GM21619 (cell line): ENCODE results near the gene MITF.

ENCODE experiments used
- ATAC-seq: cut with Tn5 transposase; IDR thresholded peaks from one replicate; pipeline ENCODE4 v1.9.1; 2021; ENCODE audit not compliant: unreplicated experiment

The MITF gene

DNA sequence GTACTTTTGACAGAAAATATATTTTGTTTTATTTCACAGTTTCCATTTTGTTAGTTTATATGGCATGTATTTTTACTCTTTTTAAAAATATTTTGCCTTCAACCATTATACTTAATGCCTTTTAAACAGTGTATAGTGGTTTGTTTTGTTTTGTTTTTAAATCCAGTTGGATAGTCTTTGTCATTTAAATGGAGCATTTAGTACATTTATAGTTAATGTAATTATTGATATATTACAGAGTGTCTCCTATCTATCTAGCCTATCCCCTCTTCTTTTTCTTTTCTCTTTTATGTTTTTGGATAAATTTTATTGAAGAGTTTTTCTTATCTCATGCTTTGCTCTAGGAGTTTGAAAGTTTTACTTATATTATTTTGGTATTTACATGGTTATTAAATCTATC lies 263.9 kb downstream of the MITF start:
- ATAC-seq = no peak

DNA sequence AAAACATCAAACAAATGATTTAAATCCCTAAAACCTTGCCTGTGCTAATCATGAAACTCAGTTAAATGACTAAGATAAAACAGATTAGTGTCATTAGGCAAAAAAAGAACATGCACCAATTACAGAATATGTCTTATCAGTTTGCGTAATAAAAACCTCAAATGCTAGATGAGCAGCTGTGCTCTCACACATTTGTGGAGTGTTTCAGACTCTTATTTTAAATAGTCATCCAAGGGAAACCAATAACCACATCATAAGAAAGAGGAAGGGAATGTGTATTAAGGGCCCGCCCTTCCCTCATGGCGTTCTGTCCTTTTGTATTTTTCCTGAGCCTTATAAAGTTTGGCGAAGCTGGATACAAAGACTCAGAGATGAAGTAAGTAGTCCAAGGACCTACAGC lies 266.8 kb downstream of the MITF start:
- no peak for ATAC-seq

DNA sequence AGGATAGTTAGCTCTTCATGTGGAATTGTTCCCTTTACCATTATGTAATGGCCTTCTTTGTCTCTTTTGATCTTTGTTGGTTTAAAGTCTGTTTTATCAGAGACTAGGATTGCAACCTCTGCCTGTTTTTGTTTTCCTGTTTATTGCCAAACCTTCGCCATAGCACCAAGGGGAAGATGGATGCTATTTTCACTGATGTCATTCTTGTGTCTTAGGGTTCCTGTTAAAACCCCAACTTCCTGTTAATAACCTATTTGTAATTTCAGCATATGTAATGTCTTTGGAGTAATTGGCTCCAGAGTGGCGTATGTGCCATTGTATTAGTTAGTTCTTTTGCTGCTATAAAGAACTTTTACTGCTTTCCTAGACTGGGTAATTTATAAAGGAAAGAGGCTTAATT lies 271.1 kb downstream of the MITF start:
- ATAC-seq = no peak

DNA sequence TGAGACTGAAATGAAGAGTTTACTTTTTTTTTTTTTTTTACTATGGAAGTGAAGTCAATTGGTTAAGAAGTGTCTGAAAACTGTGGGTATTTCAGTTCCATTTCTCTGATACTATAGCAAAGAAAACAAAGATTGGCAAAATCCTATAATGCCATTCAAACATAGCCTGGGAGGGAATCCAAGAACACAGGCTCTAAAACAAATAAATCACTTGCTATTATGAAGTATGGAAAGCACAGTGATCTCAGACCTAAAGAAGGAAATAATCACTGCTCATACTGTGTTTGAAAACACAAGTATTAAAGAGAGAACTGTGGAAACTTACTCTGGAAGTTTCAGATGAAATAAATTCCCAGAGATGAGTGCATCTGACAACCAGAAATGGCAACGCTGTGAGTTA lies 272.3 kb downstream of the MITF start:
- ATAC-seq = no peak
